GM23338 (cell line): ENCODE measurements around the gene ETFRF1. TPM values are rescaled to one million over a fixed set of nuclear protein-coding genes. Genes with fewer than 3 reads are reported as not detected.

Source experiments
- ATAC-seq: fragments of 200-7000 bp; cut with Tn5 transposase; 3 replicates; pipeline ENCODE4 v1.9.1; 2020
- DNase-seq: peaks from one replicate; pipeline ENCODE4 v3.0.0-alpha.2; 2015; ENCODE audit warnings: low spot score
- H2AFZ ChIP-seq: fragments of 200-600 bp; sonication (generic); 2 replicates; pipeline ENCODE4 v1.8.0; 2016; ENCODE audit warnings: antibody characterized with exemption, mild to moderate bottlenecking, moderate library complexity
- H3F3A ChIP-seq: fragments of 200-600 bp; sonication (generic); replicated peaks from 2 replicates; pipeline ENCODE4 v1.8.0; 2017; ENCODE audit warnings: antibody characterized with exemption, mixed run types, low read depth
- H3K27ac ChIP-seq: fragments of 200-600 bp; sonication (generic); 2 replicates; pipeline ENCODE4 v1.6.1; 2016; ENCODE audit warnings: low read depth
- H3K27me3 ChIP-seq: fragments of 200-600 bp; sonication (generic); 2 replicates; pipeline ENCODE4 v1.8.0; 2016; ENCODE audit warnings: mild to moderate bottlenecking, mixed run types, moderate library complexity; ENCODE audit not compliant: insufficient read depth
- H3K36me3 ChIP-seq: fragments of 200-600 bp; sonication (generic); 2 replicates; pipeline ENCODE4 v1.8.0; 2016; ENCODE audit warnings: mild to moderate bottlenecking; ENCODE audit not compliant: insufficient read depth
- H3K4me1 ChIP-seq: fragments of 200-600 bp; sonication (generic); 2 replicates; pipeline ENCODE4 v1.8.0; 2016; ENCODE audit warnings: mild to moderate bottlenecking, moderate library complexity; ENCODE audit not compliant: insufficient read depth
- H3K4me2 ChIP-seq: fragments of 200-600 bp; sonication (generic); 2 replicates; pipeline ENCODE4 v1.7.1; 2017; ENCODE audit warnings: mixed run types
- H3K4me3 ChIP-seq: fragments of 200-600 bp; sonication (generic); 2 replicates; pipeline ENCODE4 v1.6.1; 2016; ENCODE audit warnings: mixed run types
- H3K79me2 ChIP-seq: fragments of 200-600 bp; sonication (generic); replicated peaks from 2 replicates; pipeline ENCODE4 v1.8.0; 2017; ENCODE audit warnings: mild to moderate bottlenecking; ENCODE audit not compliant: insufficient read depth
- H3K9me2 ChIP-seq: fragments of 200-600 bp; sonication (generic); 2 replicates; pipeline ENCODE4 v1.8.0; 2017; ENCODE audit not compliant: insufficient read depth
- H4K20me1 ChIP-seq: fragments of 200-600 bp; sonication (generic); replicated peaks from 2 replicates; pipeline ENCODE4 v1.8.0; 2017; ENCODE audit warnings: mild to moderate bottlenecking; ENCODE audit not compliant: insufficient read depth
- H3K27ac Mint-ChIP-seq: 2 replicates; pipeline ENCODE4 v1.8.0; 2020; ENCODE audit warnings: inconsistent platforms, mild to moderate bottlenecking, moderate library complexity, mixed read lengths
- H3K27me3 Mint-ChIP-seq: 3 replicates; pipeline ENCODE4 v1.8.0; 2022; ENCODE audit warnings: low read depth, mild to moderate bottlenecking, moderate library complexity, mixed read lengths, inconsistent platforms; ENCODE audit not compliant: insufficient read depth, poor library complexity
- H3K36me3 Mint-ChIP-seq: 3 replicates; pipeline ENCODE4 v1.8.0; 2021; ENCODE audit warnings: low read depth, mild to moderate bottlenecking, inconsistent platforms, moderate library complexity, mixed read lengths
- H3K4me1 Mint-ChIP-seq: 3 replicates; pipeline ENCODE4 v1.8.0; 2020; ENCODE audit warnings: mild to moderate bottlenecking, inconsistent platforms, mixed read lengths
- H3K4me3 Mint-ChIP-seq: 3 replicates; pipeline ENCODE4 v1.8.0; 2021; ENCODE audit warnings: moderate library complexity, mild to moderate bottlenecking, inconsistent platforms, mixed read lengths
- H3K9me3 Mint-ChIP-seq: 3 replicates; pipeline ENCODE4 v1.8.0; 2020; ENCODE audit warnings: moderate library complexity, mild to moderate bottlenecking, inconsistent platforms, mixed read lengths
- CREB1 ChIP-seq: fragments of 250-450 bp; sonication (Bioruptor Pico); IDR thresholded peaks from 2 replicates; pipeline ENCODE4 v1.5.0; 2020; ENCODE audit warnings: low read depth, mild to moderate bottlenecking, moderate library complexity
- ETS1 ChIP-seq: IDR thresholded peaks from 2 replicates; pipeline ENCODE4 v1.6.1; 2016; ENCODE audit warnings: antibody characterized with exemption
- EZH2 ChIP-seq: fragments of 200-600 bp; sonication (generic); IDR thresholded peaks from one replicate; pipeline ENCODE4 v1.8.0; 2017; ENCODE audit warnings: antibody characterized with exemption, mild to moderate bottlenecking, low read depth; ENCODE audit not compliant: unreplicated experiment
- EZH2phosphoT487 ChIP-seq: fragments of 200-600 bp; sonication (generic); IDR thresholded peaks from one replicate; pipeline ENCODE4 v1.8.1; 2018; ENCODE audit warnings: antibody characterized with exemption; ENCODE audit not compliant: unreplicated experiment
- JUNB ChIP-seq: IDR thresholded peaks from one replicate; pipeline ENCODE4 v1.6.1; 2016; ENCODE audit warnings: antibody characterized with exemption; ENCODE audit not compliant: unreplicated experiment
- NANOG ChIP-seq: IDR thresholded peaks from 2 replicates; pipeline ENCODE4 v1.6.1; 2016; ENCODE audit warnings: antibody characterized with exemption, borderline replicate concordance
- POLR2AphosphoS5 ChIP-seq: IDR thresholded peaks from 2 replicates; pipeline ENCODE4 v1.6.1; 2016; ENCODE audit warnings: antibody characterized with exemption, low read depth
- STAT1 ChIP-seq: IDR thresholded peaks from one replicate; pipeline ENCODE4 v1.6.1; 2016; ENCODE audit warnings: antibody characterized with exemption; ENCODE audit not compliant: unreplicated experiment
- ZNF114 ChIP-seq: fragments of 250-450 bp; sonication (Bioruptor Pico); IDR thresholded peaks from 2 replicates; pipeline ENCODE4 v1.5.0; 2020; ENCODE audit warnings: mild to moderate bottlenecking, moderate library complexity
- ZNF331 ChIP-seq: fragments of 250-450 bp; sonication (Bioruptor Pico); IDR thresholded peaks from 2 replicates; pipeline ENCODE4 v1.5.0; 2020; ENCODE audit warnings: low read depth, mild to moderate bottlenecking, moderate library complexity
- polyA plus RNA-seq: library from polyadenylated mRNA; unstranded; fragments of >200 nt; fragmentation: Nextera tagmentation; extraction: Ambion mirVana; gene quantifications from 2 replicates; pipeline ENCODE4 v1.2.1, GENCODE V29; 2016
- total RNA-seq: library from RNA; depleted of rRNA; stranded (reverse); fragments of >200 nt; shearing (Covaris generic); gene quantifications from 2 replicates; pipeline ENCODE4 v1.2.3, GENCODE V29; 2014
- TF ChIP-seq, protein P1 (sequence below): IDR thresholded peaks from one replicate; pipeline ENCODE4 v1.6.1; 2018; ENCODE audit warnings: antibody characterized with exemption; ENCODE audit not compliant: unreplicated experiment
- TF ChIP-seq, protein P2 (sequence below), 2 experiments: fragments of 200-600 bp in 1 of 2; sonication (generic) in 1 of 2; conservative IDR thresholded peaks; 2 replicates each; pipeline versions ENCODE4 v1.5.1 to v1.6.1; 2016 to 2017; ENCODE audit warnings: antibody characterized with exemption in 2 of 2, low read depth in 2 of 2, mild to moderate bottlenecking in 2 of 2, moderate library complexity in 1 of 2
- TF ChIP-seq, protein P3 (sequence below): fragments of 250-450 bp; sonication (Bioruptor Pico); IDR thresholded peaks from 2 replicates; pipeline ENCODE4 v1.5.0; 2020; ENCODE audit warnings: mild to moderate bottlenecking, moderate library complexity

Gene ETFRF1
- total and polyA plus RNA-seq, 2 experiments from 2014 or later: 8.1 to 14.2 TPM

- TF ChIP-seq EZH2phosphoT487 (no peak), ETS1 (no peak)
- TF ChIP-seq, protein P1, sequence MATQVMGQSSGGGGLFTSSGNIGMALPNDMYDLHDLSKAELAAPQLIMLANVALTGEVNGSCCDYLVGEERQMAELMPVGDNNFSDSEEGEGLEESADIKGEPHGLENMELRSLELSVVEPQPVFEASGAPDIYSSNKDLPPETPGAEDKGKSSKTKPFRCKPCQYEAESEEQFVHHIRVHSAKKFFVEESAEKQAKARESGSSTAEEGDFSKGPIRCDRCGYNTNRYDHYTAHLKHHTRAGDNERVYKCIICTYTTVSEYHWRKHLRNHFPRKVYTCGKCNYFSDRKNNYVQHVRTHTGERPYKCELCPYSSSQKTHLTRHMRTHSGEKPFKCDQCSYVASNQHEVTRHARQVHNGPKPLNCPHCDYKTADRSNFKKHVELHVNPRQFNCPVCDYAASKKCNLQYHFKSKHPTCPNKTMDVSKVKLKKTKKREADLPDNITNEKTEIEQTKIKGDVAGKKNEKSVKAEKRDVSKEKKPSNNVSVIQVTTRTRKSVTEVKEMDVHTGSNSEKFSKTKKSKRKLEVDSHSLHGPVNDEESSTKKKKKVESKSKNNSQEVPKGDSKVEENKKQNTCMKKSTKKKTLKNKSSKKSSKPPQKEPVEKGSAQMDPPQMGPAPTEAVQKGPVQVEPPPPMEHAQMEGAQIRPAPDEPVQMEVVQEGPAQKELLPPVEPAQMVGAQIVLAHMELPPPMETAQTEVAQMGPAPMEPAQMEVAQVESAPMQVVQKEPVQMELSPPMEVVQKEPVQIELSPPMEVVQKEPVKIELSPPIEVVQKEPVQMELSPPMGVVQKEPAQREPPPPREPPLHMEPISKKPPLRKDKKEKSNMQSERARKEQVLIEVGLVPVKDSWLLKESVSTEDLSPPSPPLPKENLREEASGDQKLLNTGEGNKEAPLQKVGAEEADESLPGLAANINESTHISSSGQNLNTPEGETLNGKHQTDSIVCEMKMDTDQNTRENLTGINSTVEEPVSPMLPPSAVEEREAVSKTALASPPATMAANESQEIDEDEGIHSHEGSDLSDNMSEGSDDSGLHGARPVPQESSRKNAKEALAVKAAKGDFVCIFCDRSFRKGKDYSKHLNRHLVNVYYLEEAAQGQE: no peak
Observed at GRCh38 chr12:25197608-25198007, 2.6 kb downstream of the ETFRF1 start (continued).

GRCh38 chr12:25200703-25201102 lies 5.7 kb downstream of the ETFRF1 start:
- no peak overlapping the region for H3K4me3 Mint-ChIP-seq
- Histone ChIP-seq H3K36me3 (no peaks in the 10 kb centered on the region), H3F3A (no peaks in the 10 kb centered on the region), H3K4me3 (no peak overlapping the region), H3K27me3 (no peaks in the 10 kb centered on the region), H3K4me2 (no peak overlapping the region), H3K27ac (no peak overlapping the region), H3K9me2 (no peaks in the 10 kb centered on the region), H3K4me1 (0 out of 2 replicates have a peak, but pooled peaks cover 5% of the 10 kb centered on the region), H2AFZ (no peak overlapping the region), H3K79me2 (no peaks in the 10 kb centered on the region), H4K20me1 (peaks cover 6% of the 10 kb centered on the region)
- H3K9me3 Mint-ChIP-seq: no peaks in the 10 kb centered on the region
- no peak for DNase-seq
- peaks cover 2% of the 10 kb centered on the region for H3K27me3 Mint-ChIP-seq
- H3K4me1 Mint-ChIP-seq: peaks cover 4% of the 10 kb centered on the region; the same call in 2 of the 3 replicates
- H3K36me3 Mint-ChIP-seq: no peaks in the 10 kb centered on the region
- no peak overlapping the region for H3K27ac Mint-ChIP-seq
- no peak for ATAC-seq
- TF ChIP-seq CREB1 (CRISPR knock-in tag): no peak
- TF ChIP-seq ZNF331 (CRISPR knock-in tag): no peak
- TF ChIP-seq, protein P2, sequence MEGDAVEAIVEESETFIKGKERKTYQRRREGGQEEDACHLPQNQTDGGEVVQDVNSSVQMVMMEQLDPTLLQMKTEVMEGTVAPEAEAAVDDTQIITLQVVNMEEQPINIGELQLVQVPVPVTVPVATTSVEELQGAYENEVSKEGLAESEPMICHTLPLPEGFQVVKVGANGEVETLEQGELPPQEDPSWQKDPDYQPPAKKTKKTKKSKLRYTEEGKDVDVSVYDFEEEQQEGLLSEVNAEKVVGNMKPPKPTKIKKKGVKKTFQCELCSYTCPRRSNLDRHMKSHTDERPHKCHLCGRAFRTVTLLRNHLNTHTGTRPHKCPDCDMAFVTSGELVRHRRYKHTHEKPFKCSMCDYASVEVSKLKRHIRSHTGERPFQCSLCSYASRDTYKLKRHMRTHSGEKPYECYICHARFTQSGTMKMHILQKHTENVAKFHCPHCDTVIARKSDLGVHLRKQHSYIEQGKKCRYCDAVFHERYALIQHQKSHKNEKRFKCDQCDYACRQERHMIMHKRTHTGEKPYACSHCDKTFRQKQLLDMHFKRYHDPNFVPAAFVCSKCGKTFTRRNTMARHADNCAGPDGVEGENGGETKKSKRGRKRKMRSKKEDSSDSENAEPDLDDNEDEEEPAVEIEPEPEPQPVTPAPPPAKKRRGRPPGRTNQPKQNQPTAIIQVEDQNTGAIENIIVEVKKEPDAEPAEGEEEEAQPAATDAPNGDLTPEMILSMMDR (conservative IDR thresholded peaks at IDR 0.05; ENCODE audit: low read depth in 2 of 2): no peak
- no peak for TF ChIP-seq ZNF114
- TF ChIP-seq, protein P3, sequence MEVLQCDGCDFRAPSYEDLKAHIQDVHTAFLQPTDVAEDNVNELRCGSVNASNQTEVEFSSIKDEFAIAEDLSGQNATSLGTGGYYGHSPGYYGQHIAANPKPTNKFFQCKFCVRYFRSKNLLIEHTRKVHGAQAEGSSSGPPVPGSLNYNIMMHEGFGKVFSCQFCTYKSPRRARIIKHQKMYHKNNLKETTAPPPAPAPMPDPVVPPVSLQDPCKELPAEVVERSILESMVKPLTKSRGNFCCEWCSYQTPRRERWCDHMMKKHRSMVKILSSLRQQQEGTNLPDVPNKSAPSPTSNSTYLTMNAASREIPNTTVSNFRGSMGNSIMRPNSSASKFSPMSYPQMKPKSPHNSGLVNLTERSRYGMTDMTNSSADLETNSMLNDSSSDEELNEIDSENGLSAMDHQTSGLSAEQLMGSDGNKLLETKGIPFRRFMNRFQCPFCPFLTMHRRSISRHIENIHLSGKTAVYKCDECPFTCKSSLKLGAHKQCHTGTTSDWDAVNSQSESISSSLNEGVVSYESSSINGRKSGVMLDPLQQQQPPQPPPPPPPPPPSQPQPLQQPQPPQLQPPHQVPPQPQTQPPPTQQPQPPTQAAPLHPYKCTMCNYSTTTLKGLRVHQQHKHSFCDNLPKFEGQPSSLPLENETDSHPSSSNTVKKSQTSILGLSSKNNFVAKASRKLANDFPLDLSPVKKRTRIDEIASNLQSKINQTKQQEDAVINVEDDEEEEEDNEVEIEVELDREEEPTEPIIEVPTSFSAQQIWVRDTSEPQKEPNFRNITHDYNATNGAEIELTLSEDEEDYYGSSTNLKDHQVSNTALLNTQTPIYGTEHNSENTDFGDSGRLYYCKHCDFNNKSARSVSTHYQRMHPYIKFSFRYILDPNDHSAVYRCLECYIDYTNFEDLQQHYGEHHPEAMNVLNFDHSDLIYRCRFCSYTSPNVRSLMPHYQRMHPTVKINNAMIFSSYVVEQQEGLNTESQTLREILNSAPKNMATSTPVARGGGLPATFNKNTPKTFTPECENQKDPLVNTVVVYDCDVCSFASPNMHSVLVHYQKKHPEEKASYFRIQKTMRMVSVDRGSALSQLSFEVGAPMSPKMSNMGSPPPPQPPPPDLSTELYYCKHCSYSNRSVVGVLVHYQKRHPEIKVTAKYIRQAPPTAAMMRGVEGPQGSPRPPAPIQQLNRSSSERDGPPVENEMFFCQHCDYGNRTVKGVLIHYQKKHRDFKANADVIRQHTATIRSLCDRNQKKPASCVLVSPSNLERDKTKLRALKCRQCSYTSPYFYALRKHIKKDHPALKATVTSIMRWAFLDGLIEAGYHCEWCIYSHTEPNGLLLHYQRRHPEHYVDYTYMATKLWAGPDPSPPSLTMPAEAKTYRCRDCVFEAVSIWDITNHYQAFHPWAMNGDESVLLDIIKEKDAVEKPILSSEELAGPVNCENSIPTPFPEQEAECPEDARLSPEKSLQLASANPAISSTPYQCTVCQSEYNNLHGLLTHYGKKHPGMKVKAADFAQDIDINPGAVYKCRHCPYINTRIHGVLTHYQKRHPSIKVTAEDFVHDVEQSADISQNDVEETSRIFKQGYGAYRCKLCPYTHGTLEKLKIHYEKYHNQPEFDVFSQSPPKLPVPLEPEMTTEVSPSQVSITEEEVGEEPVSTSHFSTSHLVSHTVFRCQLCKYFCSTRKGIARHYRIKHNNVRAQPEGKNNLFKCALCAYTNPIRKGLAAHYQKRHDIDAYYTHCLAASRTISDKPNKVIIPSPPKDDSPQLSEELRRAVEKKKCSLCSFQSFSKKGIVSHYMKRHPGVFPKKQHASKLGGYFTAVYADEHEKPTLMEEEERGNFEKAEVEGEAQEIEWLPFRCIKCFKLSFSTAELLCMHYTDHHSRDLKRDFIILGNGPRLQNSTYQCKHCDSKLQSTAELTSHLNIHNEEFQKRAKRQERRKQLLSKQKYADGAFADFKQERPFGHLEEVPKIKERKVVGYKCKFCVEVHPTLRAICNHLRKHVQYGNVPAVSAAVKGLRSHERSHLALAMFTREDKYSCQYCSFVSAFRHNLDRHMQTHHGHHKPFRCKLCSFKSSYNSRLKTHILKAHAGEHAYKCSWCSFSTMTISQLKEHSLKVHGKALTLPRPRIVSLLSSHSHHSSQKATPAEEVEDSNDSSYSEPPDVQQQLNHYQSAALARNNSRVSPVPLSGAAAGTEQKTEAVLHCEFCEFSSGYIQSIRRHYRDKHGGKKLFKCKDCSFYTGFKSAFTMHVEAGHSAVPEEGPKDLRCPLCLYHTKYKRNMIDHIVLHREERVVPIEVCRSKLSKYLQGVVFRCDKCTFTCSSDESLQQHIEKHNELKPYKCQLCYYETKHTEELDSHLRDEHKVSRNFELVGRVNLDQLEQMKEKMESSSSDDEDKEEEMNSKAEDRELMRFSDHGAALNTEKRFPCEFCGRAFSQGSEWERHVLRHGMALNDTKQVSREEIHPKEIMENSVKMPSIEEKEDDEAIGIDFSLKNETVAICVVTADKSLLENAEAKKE (CRISPR knock-in tag): no peak
- no peak for TF ChIP-seq NANOG
- TF ChIP-seq POLR2AphosphoS5: no peak
- no peak for TF ChIP-seq STAT1
- no peak for TF ChIP-seq JUNB
- no peak for TF ChIP-seq EZH2
